Suprapubic skin (tissue), 3 donors: Measurements from ENCODE around the gene MSANTD2.

Experiments
- CTCF ChIP-seq, 2 donors: fragments of 200-600 bp in 1 of 2; fragments of 450-650 bp in 1 of 2; sonication (generic) in 1 of 2; IDR thresholded peaks; one replicate each; pipeline ENCODE4 v1.5.1; 2016 to 2019; ENCODE audit warnings: antibody characterized with exemption in 2 of 2, mild to moderate bottlenecking in 1 of 2, moderate library complexity in 1 of 2
- EP300 ChIP-seq: sonication (generic); formaldehyde crosslinking; IDR thresholded peaks from one replicate; pipeline ENCODE4 v1.6.1; 2017; ENCODE audit warnings: antibody characterized with exemption

- TF ChIP-seq EP300, result no peak
- no peak for TF ChIP-seq CTCF (IDR thresholded peaks at IDR 0.05)
These were observed 31.7 kb upstream of the MSANTD2 start for GRCh38 chr11:124831897-124832296.
